ENCODE measurements around the gene SPEM3. TPM values are rescaled to one million over a fixed set of nuclear protein-coding genes. Genes with fewer than 3 reads are reported as not detected.

The SPEM3 gene
- total and polyA plus RNA-seq, 10 of the 15 experiments (the other 5 are each of a cell fraction or from before 2014, with no cell fraction given), result not detected

GRCh38 chr17:7411427-7411750, 17.3 kb upstream of the SPEM3 start (continued):
- no peak for TF ChIP-seq BCLAF1 (IDR thresholded peaks at IDR 0.05)
- TF ChIP-seq ZBTB4 (CRISPR knock-in tag; IDR thresholded peaks at IDR 0.05), result no peak
- TF ChIP-seq BMI1 (IDR thresholded peaks at IDR 0.05; ENCODE audit: borderline replicate concordance), result no peak
- no peak for TF ChIP-seq PRDM15 (CRISPR knock-in tag; IDR thresholded peaks at IDR 0.05)
- no peak for TF ChIP-seq CEBPZ (IDR thresholded peaks at IDR 0.05; ENCODE audit: low read depth, low read length)

Data from GM12878 (cell line).